GM19372 (cell line): ENCODE data around the gene RPL27A.
A peak's percentile ranks its signal among the peaks of the same experiment; 100 is the strongest.

Source experiments
- ATAC-seq: cut with Tn5 transposase; IDR thresholded peaks from one replicate; pipeline ENCODE4 v1.9.1; 2021; ENCODE audit warnings: mild to moderate bottlenecking, low read depth, moderate library complexity; ENCODE audit not compliant: unreplicated experiment

Gene RPL27A

GRCh38 chr11:8672346-8672745 is 10.2 kb upstream of the RPL27A start:
- ATAC-seq, result no peak

GRCh38 chr11:8674859-8675258 is 7.7 kb upstream of the RPL27A start:
- no peak for ATAC-seq

GRCh38 chr11:8676458-8676857 is 6.1 kb upstream of the RPL27A start:
- ATAC-seq, result no peak

- no peak for ATAC-seq
These were observed 3.6 kb upstream of the RPL27A start for GRCh38 chr11:8679006-8679405.

GRCh38 chr11:8681837-8682302 is 722 bp upstream of the RPL27A start:
- ATAC-seq, result no peak

- ATAC-seq, result no peak
These were observed 669 bp downstream of the RPL27A start for GRCh38 chr11:8683115-8683807.

- ATAC-seq, result no peak
These were observed 2.2 kb downstream of the RPL27A start for GRCh38 chr11:8684600-8685290.

GRCh38 chr11:8685306-8685705 is 2.7 kb downstream of the RPL27A start:
- ATAC-seq, result no peak

GRCh38 chr11:8685820-8686219 is 3.2 kb downstream of the RPL27A start:
- no peak for ATAC-seq

- no peak for ATAC-seq
These were observed 3.7 kb downstream of the RPL27A start for GRCh38 chr11:8686325-8686724.

GRCh38 chr11:8688414-8689362 is 6.1 kb downstream of the RPL27A start:
- peak; percentile 93 for ATAC-seq

GRCh38 chr11:8689726-8690255 is 7.2 kb downstream of the RPL27A start:
- no peak for ATAC-seq

- ATAC-seq, result no peak
These were observed 8.1 kb downstream of the RPL27A start for GRCh38 chr11:8690374-8691342.

GRCh38 chr11:8691601-8692000 is 9.0 kb downstream of the RPL27A start:
- ATAC-seq, result no peak

- no peak for ATAC-seq
These were observed 9.8 kb downstream of the RPL27A start for GRCh38 chr11:8692417-8692816.

GRCh38 chr11:8693010-8693551 is 10.5 kb downstream of the RPL27A start:
- ATAC-seq, result no peak

GRCh38 chr11:8693555-8693954 is 11.0 kb downstream of the RPL27A start:
- no peak for ATAC-seq

- ATAC-seq, result no peak
These were observed 11.5 kb downstream of the RPL27A start for GRCh38 chr11:8694137-8694536.

- ATAC-seq, result no peak
These were observed 14.5 kb downstream of the RPL27A start for GRCh38 chr11:8697054-8697453.
